GM18873 (cell line): Measurements from ENCODE around the gene TFB1M.
"Not testable (repeated sequence)": the region's sequence is repeated elsewhere in the genome, so short reads cannot be mapped to it uniquely, and the experiment has no call there.

Source experiments
- ATAC-seq: cut with Tn5 transposase; IDR thresholded peaks from one replicate; pipeline ENCODE4 v1.9.1; 2021; ENCODE audit warnings: mild to moderate bottlenecking, moderate library complexity, moderate number of reproducible peaks; ENCODE audit not compliant: unreplicated experiment, low FRiP score

Gene TFB1M

DNA sequence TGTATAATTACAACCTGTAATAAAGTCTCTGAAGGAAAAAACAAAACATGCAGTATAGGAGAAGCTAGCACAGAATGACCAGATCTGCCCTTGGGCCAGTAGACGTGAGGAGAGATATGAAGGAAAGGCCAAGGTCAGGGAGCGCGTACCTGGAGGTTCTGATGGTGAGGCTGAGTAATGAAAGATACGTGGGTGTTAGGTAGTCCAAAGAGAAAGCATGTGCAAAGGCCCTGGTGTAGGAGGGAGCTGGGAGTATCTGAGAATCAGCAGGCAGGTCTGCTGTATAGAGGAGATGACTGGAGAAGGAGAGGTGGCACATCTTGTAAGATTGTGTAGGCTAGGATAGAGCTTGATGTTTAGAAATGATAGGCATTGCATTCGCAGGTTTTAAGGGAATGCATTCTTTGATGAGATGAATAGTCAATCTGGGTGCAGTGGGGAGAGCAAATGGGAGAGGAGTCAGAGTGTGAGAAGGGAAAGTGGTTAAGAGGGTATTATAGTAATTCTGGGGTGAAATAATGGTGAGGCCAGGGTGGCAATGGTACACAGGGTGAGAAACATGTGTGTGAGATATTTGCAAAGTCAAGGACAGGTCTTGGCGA lies 15.9 kb upstream of the TFB1M start:
- ATAC-seq: no peak

DNA sequence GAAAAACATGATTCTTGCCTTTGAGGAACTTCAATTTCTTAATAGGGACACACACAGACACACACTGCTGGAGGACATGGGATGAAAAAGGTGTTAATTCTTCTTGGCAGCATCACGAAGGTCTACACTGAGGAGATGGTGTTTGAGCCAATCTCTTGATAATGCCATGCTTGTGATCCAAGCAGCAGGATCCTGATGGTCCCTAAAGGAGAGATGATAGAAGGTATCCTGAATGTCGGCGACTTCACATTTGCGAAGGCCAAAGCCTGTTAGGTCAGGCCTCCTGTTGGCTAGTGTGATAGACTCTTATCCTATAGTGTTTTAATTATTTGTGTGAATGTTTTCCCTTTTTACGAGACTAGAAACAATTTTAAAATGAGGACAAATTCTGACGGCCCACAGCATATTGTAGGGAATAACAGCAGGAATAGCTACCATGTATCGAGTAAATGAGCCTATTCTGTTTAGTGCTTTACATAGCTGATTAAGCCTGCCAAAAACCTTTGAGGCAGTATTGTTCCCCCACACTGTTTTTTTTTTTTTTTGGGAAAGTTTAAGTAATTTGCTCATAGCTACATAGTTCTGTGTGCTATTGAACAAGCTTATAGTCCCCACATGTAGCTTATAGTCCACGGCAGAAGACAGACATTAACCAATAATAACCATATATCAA lies 15.3 kb upstream of the TFB1M start:
- ATAC-seq: no peak

DNA sequence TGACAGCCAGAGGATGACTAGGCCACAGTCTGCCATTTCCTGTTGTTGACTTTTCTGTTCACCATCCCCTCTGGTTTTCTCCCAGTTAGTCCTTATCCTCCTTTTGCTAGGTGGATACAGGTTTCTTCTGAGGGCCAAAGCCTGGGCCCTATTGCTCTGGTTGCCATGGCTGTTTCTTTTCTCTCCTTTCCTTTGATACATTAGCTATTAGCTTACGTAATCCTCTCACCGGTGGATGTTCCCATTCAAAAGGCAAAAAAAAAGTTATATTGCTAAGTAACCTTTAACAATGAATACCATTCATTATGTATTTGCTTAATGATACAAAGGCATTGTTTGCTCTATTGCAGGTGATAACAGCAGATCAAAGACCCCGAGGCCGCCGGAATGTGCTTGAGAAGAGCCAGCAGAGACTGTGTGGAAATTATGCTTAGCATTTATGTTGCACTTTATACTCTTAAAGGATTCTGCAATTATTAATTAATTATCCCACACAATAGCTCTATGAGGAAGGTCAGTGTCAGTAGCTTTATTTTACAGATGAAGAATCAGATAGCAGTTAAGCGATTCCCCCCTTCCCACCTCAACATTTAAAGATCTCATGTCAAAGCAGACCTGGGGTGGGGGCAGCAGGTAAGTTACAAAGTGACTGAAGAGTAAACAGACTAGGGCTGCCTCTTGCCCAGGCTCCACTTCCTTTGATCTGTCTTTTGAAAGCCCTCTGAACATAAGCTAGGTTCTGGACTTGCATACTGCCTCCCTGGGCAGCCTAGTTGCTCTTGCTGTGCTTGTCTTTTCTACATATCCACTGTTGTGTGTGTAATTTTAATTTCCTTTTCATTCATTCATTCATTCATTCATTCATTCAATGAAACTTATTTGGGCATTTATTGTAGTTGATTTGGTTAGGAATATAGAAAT lies 14.5 kb upstream of the TFB1M start:
- no peak for ATAC-seq

DNA sequence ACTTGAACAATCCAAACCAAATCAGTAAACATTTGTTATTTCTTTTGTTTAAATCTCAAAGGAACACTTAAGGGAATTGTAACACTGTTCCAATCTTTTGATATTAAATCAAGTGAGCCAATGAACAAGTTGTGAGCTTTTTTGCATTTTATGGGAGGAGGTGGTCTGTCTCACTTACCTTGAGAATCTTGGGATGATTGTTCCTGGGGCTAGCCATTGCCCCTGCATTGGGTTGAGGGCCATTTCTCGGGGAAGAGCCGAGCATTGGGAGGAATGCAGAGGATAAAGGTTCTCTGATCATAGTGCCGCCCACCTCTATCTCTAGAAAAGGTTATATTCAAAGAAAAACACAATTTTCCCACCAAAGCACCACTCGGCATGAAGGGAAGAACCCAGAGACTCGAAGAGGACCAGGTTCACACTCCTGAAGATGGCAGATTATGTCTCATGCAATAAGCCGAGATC lies 13.8 kb upstream of the TFB1M start:
- no peak for ATAC-seq

- ATAC-seq: no peak
Measured at GRCh38 chr6:155327326-155328073, 13.2 kb upstream of the TFB1M start.

DNA sequence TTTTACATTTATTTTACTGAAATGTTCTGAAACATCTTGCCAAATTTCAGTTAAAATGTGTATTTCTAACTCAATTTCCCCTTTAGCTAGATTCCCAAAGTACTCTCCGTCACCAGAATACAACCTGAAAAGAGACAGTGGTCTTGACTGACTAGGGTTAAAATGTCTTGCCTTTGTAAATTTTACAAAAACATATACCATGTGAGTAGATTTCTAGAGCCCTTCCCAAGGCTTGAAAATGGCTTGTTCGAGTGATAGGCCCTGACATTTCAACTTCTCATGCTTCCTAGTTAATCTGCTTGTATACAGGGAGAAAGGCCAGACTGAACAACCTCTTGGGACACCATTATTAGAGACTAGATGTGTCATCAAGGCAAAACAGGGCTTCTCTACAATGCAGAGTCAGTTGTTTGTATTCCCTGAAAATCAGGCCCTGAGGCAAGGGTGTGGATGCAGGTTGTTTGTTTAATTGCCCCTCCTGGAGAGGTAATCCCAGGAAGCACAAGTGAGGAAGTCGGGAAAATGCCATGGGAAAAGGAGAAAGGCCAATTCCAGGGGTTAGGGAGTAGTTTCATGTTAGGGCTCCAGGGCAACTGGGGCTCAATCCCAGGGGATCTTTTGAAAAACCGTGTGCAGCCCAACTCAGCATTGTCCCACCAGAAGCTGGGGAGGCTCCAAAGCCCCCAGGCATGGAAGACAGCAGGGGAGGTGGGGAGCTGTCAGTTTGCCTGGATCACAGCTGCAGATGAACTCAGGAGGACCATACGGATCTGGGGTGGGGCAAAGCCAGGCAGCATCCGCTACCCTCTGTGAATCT lies 11.6 kb upstream of the TFB1M start:
- no peak for ATAC-seq

- ATAC-seq: no peak
Measured at GRCh38 chr6:155324993-155325392, 10.7 kb upstream of the TFB1M start.

- ATAC-seq: no peak
Measured at GRCh38 chr6:155324172-155324571, 9.9 kb upstream of the TFB1M start.

DNA sequence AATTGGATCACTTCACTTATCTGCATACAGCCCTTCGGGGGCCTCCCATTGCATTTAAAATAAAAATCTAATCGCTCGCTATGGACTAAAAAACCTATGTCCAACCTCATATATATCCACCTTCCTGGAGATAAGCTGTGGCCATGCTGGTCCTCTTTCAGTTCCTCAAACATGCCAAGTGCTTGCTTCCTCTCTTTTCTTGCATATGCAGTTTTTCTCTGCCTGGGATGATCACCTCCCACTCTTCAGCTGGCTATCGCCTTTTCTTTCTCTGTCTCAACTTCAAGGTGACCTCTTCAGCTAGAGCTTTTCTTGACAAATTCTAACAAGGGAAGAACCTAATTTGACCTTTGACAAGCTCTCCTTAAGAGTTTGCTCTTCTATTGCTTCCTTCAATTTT lies 5.6 kb upstream of the TFB1M start:
- no peak for ATAC-seq

GRCh38 chr6:155317186-155317585 lies 2.9 kb upstream of the TFB1M start:
- no peak for ATAC-seq

GRCh38 chr6:155316419-155316818 lies 2.1 kb upstream of the TFB1M start:
- ATAC-seq: no peak

- no peak for ATAC-seq
Measured at GRCh38 chr6:155315516-155315871, 1.2 kb upstream of the TFB1M start.

GRCh38 chr6:155314773-155315515 lies 660 bp upstream of the TFB1M start:
- ATAC-seq: peak; percentile 48

GRCh38 chr6:155313602-155314091 lies 637 bp downstream of the TFB1M start:
- peak; percentile 2 for ATAC-seq

GRCh38 chr6:155312950-155313349 lies 1.3 kb downstream of the TFB1M start:
- ATAC-seq: not testable (repeated sequence)

GRCh38 chr6:155311583-155311982 lies 2.7 kb downstream of the TFB1M start:
- ATAC-seq: no peak

GRCh38 chr6:155311086-155311485 lies 3.2 kb downstream of the TFB1M start:
- no peak for ATAC-seq

GRCh38 chr6:155310596-155310995 lies 3.7 kb downstream of the TFB1M start:
- no peak for ATAC-seq

DNA sequence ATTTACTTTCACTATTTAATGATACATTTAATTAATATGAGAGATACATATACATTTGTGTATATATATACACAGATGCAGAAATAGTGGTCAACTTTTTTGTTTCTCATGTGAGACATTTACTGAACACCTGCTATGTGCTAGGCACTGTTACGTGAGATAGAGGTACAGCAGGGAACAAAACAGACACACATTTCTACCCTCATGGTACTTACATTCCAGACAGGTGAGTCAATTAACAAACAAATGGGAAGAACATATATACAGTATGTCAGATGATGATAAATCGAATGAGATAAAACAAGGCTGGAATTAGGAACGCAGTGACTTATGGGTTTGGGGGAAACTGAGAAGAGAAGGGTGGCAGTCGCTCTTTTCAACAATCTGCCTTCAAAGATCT lies 5.1 kb downstream of the TFB1M start:
- no peak for ATAC-seq
